ENCODE data around the gene SRPK3.
"Not testable (repeated sequence)": the region's sequence is repeated elsewhere in the genome, so short reads cannot be mapped to it uniquely, and the experiment has no call there.

SRPK3 gene

GRCh38 chrX:153803211-153804099 lies 22.6 kb downstream of the SRPK3 start:
- no peak for DNase-seq

GRCh38 chrX:153804100-153804595 lies 23.3 kb downstream of the SRPK3 start:
- no peak for DNase-seq

GRCh38 chrX:153804621-153805020 lies 23.8 kb downstream of the SRPK3 start:
- no peak for DNase-seq

GRCh38 chrX:153805436-153805835 lies 24.6 kb downstream of the SRPK3 start:
- DNase-seq = no peak

- no peak for DNase-seq
Observed at GRCh38 chrX:153806999-153807575, 26.2 kb downstream of the SRPK3 start.

- DNase-seq = no peak
Observed at GRCh38 chrX:153807976-153808375, 27.1 kb downstream of the SRPK3 start.

- no peak for DNase-seq
Observed at GRCh38 chrX:153812220-153812619, 31.4 kb downstream of the SRPK3 start.

GRCh38 chrX:153813161-153813560 lies 32.3 kb downstream of the SRPK3 start:
- DNase-seq = no peak

- DNase-seq = no peak
Observed at GRCh38 chrX:153814591-153815315, 33.9 kb downstream of the SRPK3 start.

- DNase-seq = no peak
Observed at GRCh38 chrX:153816831-153817690, 36.2 kb downstream of the SRPK3 start.

GRCh38 chrX:153818064-153818463 lies 37.2 kb downstream of the SRPK3 start:
- not testable (repeated sequence) for DNase-seq

- DNase-seq = peak in 5 of 56 donors; percentile 4 to 46 (median 10)
Observed at GRCh38 chrX:153818571-153819383, 37.9 kb downstream of the SRPK3 start.

- no peak for DNase-seq
Observed at GRCh38 chrX:153819384-153820040, 38.7 kb downstream of the SRPK3 start.

GRCh38 chrX:153820601-153821000 lies 39.8 kb downstream of the SRPK3 start:
- no peak for DNase-seq

- no peak for DNase-seq
Observed at GRCh38 chrX:153821066-153821465, 40.2 kb downstream of the SRPK3 start.

GRCh38 chrX:153824348-153824747 lies 43.5 kb downstream of the SRPK3 start:
- no peak for DNase-seq

- DNase-seq = no peak
Observed at GRCh38 chrX:153825042-153825441, 44.2 kb downstream of the SRPK3 start.

GRCh38 chrX:153827016-153827415 lies 46.2 kb downstream of the SRPK3 start:
- no peak for DNase-seq

- DNase-seq = no peak
Observed at GRCh38 chrX:153827903-153828302, 47.1 kb downstream of the SRPK3 start.

GRCh38 chrX:153828308-153828707 lies 47.5 kb downstream of the SRPK3 start:
- DNase-seq = no peak
